Pancreas (tissue), 10 donors: Measurements from ENCODE around the gene ABCA1. TPM values are rescaled to one million over a fixed set of nuclear protein-coding genes. Genes with fewer than 3 reads are reported as not detected.

ENCODE experiments used
- ATAC-seq, 4 donors: fragments of 200-7000 bp; cut with Tn5 transposase; one replicate each; pipeline versions ENCODE4 v1.8.0 to v1.9.1; 2020; ENCODE audit warnings: mild to moderate bottlenecking in 4 of 4, moderate library complexity in 4 of 4
- DNase-seq, 6 donors: peaks; one replicate each; pipeline ENCODE4 v3.0.0-alpha.2; 2020
- FAIRE-seq: peaks from 2 replicates; lab custom pipeline; 2012; peaks lifted over from hg19 to GRCh38; lab: Jason Lieb, UNC
- H3K27ac ChIP-seq, 4 donors: fragments of 200-600 bp; sonication (generic); 1 replicate in 3 of 4; 2 replicates in 1 of 4; pipeline versions ENCODE4 v1.5.0 to v1.8.0; 2020
- H3K27me3 ChIP-seq, 4 donors: fragments of 200-600 bp; one replicate each; pipeline ENCODE4 v1.8.0; 2021
- H3K36me3 ChIP-seq, 3 donors: fragments of 200-600 bp; sonication (generic) in 1 of 3; one replicate each; pipeline versions ENCODE4 v1.5.0 to v1.8.0; 2020 to 2021
- H3K4me1 ChIP-seq, 3 donors: fragments of 200-600 bp; one replicate each; pipeline ENCODE4 v1.8.0; 2021
- H3K4me3 ChIP-seq, 4 donors: fragments of 200-600 bp; sonication (generic) in 2 of 4; one replicate each; pipeline versions ENCODE4 v1.5.0 to v1.8.0; 2020 to 2021
- H3K9me3 ChIP-seq, 4 donors: fragments of 200-600 bp; one replicate each; pipeline ENCODE4 v1.8.0; 2021
- WGBS, 2 donors: extraction: QIAGEN DNeasy Blood & Tissue Kit; methylation state at CpG; one replicate each; pipeline ENCODE4 v1.1.7; 2013; 5-methylcytosine and 5-hydroxymethylcytosine counted together
- intact Hi-C, 3 donors: fragments of 100-400 bp; cut with DNase I; formaldehyde crosslinking; loops; one replicate each; pipeline versions ENCODE4 v1.11.1 to v1.14.2; 2022
- polyA plus RNA-seq, 2 donors: library from polyadenylated mRNA; stranded (reverse); fragments of 200-250 nt; gene quantifications; one replicate each; pipeline ENCODE4 v1.2.3, GENCODE V29; 2013
- total RNA-seq, 6 donors: library from RNA; stranded (reverse); fragmentation: NEBNext Ultra II Directional in 4 of 6; extraction: Animal tissue kit (Norgen Biotek cat#: 25700) in 4 of 6; gene quantifications; one replicate each; pipeline versions ENCODE4 v1.2.1 to v1.2.4, GENCODE V29; 2021 to 2023
- TF ChIP-seq, protein P1 (sequence below), 4 donors: fragments of 200-600 bp; sonication (generic) in 3 of 4; IDR thresholded peaks; one replicate each; pipeline versions ENCODE4 v1.5.0 to v1.8.0; 2021; ENCODE audit warnings: antibody characterized with exemption in 4 of 4
- donor health status: healthy with polysubstance abuse.
- donor health status: DM: no; HTN: no; CAD: no; lungs with moderate emphysema.
- donor health status: DM: no; HTN: no; CAD: no.
- donor health status: control.
- donor health status: control.
- donor health status: Bipolar disorder and iron deficiency.
- donor health status: DM: yes; HTN: yes; CAD: no.
- donor health status: DM: no; HTN: no; CAD: no.
- donor health status: DM: no; HTN: no; CAD: no.
- donor health status: DM: yes; HTN: yes; CAD: no.

ABCA1 gene
- total and polyA plus RNA-seq, 8 donors: 3.2 to 20.4 (median 8.6) TPM

DNA sequence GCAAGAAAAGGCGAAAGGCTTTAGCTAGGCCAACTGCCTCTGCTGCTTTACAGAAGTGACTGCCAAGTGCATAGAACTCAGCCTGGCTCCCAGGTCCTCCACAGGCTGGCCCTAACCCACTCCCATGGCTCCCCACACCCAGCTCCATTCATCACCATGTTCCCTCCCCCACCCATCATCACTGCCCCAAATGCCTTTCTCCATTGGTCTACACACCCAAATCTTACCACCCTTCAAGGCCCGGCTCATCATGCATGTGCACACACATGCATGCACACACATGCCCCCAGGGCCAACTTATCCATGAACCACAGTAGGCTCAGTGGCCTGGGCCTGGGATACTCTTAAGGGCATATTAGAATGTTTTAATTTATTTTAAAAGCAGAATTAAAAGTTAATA is 44.8 kb downstream of the ABCA1 start:
- Histone ChIP-seq H3K36me3 (peaks cover 0 to 5% (median 0%) of the 10 kb centered on the region in 3 donors), H3K27me3 (no peaks in the 10 kb centered on the region), H3K27ac (no peak overlapping the region), H3K9me3 (no peaks in the 10 kb centered on the region), H3K4me1 (no peaks in the 10 kb centered on the region), H3K4me3 (no peak overlapping the region)
- DNase-seq: no peak
- 91 to 94% methylated on average over 2 of the region's 2 CpGs for WGBS, 2 donors
- intact Hi-C loops: no loop called here
- no peak for ATAC-seq
- TF ChIP-seq, protein P1, sequence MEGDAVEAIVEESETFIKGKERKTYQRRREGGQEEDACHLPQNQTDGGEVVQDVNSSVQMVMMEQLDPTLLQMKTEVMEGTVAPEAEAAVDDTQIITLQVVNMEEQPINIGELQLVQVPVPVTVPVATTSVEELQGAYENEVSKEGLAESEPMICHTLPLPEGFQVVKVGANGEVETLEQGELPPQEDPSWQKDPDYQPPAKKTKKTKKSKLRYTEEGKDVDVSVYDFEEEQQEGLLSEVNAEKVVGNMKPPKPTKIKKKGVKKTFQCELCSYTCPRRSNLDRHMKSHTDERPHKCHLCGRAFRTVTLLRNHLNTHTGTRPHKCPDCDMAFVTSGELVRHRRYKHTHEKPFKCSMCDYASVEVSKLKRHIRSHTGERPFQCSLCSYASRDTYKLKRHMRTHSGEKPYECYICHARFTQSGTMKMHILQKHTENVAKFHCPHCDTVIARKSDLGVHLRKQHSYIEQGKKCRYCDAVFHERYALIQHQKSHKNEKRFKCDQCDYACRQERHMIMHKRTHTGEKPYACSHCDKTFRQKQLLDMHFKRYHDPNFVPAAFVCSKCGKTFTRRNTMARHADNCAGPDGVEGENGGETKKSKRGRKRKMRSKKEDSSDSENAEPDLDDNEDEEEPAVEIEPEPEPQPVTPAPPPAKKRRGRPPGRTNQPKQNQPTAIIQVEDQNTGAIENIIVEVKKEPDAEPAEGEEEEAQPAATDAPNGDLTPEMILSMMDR (IDR thresholded peaks at IDR 0.05): no peak
- no peak for FAIRE-seq

DNA sequence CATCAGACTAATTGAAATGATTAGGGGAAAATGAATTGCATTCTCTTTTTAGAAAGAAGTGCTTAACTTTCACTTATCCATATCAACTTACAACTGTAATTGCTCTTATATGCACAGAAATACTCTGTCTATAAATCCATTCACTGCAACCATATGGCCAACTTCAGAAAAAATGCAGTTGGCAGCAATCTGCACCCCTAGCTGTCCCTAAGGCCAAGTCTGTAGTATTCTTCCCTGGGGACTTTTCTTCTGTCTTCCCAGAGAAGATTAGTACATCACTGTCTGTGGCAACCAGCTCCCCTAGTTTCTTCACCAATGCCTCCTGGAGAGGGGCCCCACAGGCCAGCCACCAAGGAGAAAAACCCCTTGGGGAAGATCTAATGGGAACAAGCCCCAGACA is 45.4 kb downstream of the ABCA1 start:
- no peak for ATAC-seq

DNA sequence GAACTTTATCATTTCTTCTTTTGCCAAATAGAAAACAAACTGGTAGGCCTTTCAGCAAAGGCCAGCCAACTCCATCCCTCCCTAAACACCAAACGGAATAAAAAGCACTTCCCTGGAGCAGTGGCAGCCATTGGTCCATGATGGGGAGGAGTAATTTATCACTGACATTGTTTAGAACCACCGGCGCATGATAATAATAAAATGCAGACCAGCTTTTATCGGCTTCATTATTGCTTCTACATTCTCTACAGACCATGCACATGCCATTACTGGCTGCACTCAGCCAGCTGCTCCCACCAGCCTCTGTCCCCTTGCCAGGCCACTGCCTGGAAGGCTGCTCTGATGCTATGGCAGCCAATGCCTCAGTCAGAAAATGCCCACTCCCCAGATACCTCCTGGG is 45.9 kb downstream of the ABCA1 start:
- intact Hi-C loops: no loop called here
- ATAC-seq (no peak), DNase-seq (no peak), FAIRE-seq (no peak)
- no peaks in the 10 kb centered on the region for H3K9me3 ChIP-seq
- peaks cover 0 to 4% (median 0%) of the 10 kb centered on the region in 3 donors for H3K36me3 ChIP-seq
- TF ChIP-seq, protein P1 (IDR thresholded peaks at IDR 0.05): no peak
- no peaks in the 10 kb centered on the region for H3K27me3 ChIP-seq
- H3K4me3 ChIP-seq: no peak overlapping the region
- H3K27ac ChIP-seq: no peak overlapping the region
- H3K4me1 ChIP-seq: no peaks in the 10 kb centered on the region
- 70 to 77% methylated on average over 4 of the region's 4 CpGs for WGBS, 2 donors

More for the DNA sequence above, 45.4 kb downstream of the ABCA1 start:
- TF ChIP-seq, protein P1 (IDR thresholded peaks at IDR 0.05): no peak
- H3K36me3 ChIP-seq: peaks cover 0 to 4% (median 0%) of the 10 kb centered on the region in 3 donors
- H3K27ac ChIP-seq: no peak overlapping the region
- DNase-seq (no peak), FAIRE-seq (no peak)
- H3K4me3 ChIP-seq: no peak overlapping the region
- H3K4me1 ChIP-seq: no peaks in the 10 kb centered on the region
- intact Hi-C loops: no loop called here
- H3K9me3 ChIP-seq: no peaks in the 10 kb centered on the region
- no peaks in the 10 kb centered on the region for H3K27me3 ChIP-seq

DNA sequence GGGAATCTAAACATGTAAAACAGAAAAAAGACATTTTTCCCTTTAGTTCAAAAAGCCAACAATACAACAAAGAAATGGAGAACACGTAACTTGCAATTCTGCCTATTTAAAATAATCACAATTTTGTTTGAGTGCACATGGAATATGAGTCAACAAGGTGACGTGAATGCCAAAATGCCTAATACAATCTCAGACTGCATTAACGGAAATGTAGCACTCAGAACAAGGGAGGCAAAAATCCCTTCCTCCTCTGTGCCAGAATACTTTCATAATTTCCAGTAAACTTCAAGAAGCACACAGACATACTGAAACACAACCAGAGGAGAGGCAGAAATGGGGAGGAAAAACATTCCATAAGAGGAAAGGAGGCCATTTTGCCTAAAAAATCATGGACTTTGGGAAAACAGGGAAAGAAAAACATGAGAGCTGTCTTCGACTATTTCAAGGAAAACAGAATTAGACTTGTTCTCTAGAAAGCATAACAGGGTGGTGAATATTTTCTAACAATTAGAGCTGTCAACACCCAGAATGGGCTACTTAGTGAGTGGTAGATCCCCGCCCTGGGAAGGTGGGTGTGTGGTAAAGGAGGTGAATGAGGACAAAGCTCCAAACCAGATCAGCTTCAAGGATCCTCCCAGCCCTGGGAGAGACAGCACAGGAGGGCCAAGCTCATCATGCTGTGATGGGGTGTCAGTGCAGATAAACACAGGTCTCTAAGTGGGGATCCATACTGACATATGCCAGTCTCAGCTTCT is 48.2 kb downstream of the ABCA1 start:
- intact Hi-C loops: no loop called here
- DNase-seq (no peak), FAIRE-seq (no peak), ATAC-seq (peak in 1 of 4 donors; percentile 58)
- Histone ChIP-seq H3K27ac (no peak overlapping the region), H3K36me3 (peaks cover 0 to 4% (median 0%) of the 10 kb centered on the region in 3 donors), H3K4me1 (no peaks in the 10 kb centered on the region), H3K27me3 (no peaks in the 10 kb centered on the region), H3K4me3 (no peak overlapping the region), H3K9me3 (no peaks in the 10 kb centered on the region)
- WGBS, 2 donors: 80 to 89% methylated on average over 5 of the region's 5 CpGs
- TF ChIP-seq, protein P1 (IDR thresholded peaks at IDR 0.05): no peak

- no peak overlapping the region for H3K4me3 ChIP-seq
- H3K27ac ChIP-seq: no peak overlapping the region
- ATAC-seq (no peak), FAIRE-seq (no peak), DNase-seq (no peak)
- no peaks in the 10 kb centered on the region for H3K9me3 ChIP-seq
- H3K27me3 ChIP-seq: no peaks in the 10 kb centered on the region
- TF ChIP-seq, protein P1 (IDR thresholded peaks at IDR 0.05): no peak
- peaks cover 0 to 6% (median 0%) of the 10 kb centered on the region in 3 donors for H3K4me1 ChIP-seq
- H3K36me3 ChIP-seq: no peaks in the 10 kb centered on the region
- 95 to 100% methylated on average over 1 of the region's 1 CpG for WGBS, 2 donors
- intact Hi-C loops: no loop called here
Measured at GRCh38 chr9:104876587-104876986, 51.4 kb downstream of the ABCA1 start.
